Astrocyte (in vitro differentiated cells and primary cell): Measurements from ENCODE around the gene RPUSD4. TPM values are rescaled to one million over a fixed set of nuclear protein-coding genes. Genes with fewer than 3 reads are reported as not detected.

Experiments
- DNase-seq: peaks from one replicate; pipeline ENCODE4 v3.0.0-alpha.2; 2010; ENCODE audit warnings: low read depth
- FAIRE-seq: peaks from 2 replicates; lab custom pipeline; 2011; peaks lifted over from hg19 to GRCh38; lab: Jason Lieb, UNC
- H2AFZ ChIP-seq: 2 replicates; pipeline ENCODE4 v1.6.0; 2012; ENCODE audit warnings: low read depth, low read length, inconsistent platforms
- H3K27ac ChIP-seq: 2 replicates; pipeline ENCODE4 v1.5.1; 2011; ENCODE audit warnings: low read depth, low read length, inconsistent platforms
- H3K27me3 ChIP-seq: 2 replicates; pipeline ENCODE4 v1.6.0; 2011; ENCODE audit warnings: low read length, inconsistent platforms; ENCODE audit not compliant: insufficient read depth
- H3K36me3 ChIP-seq: 2 replicates; pipeline ENCODE4 v1.5.1; 2011; ENCODE audit warnings: low read length, inconsistent platforms; ENCODE audit not compliant: insufficient read depth
- H3K4me1 ChIP-seq: 2 replicates; pipeline ENCODE4 v1.5.1; 2011; ENCODE audit warnings: low read length, inconsistent platforms; ENCODE audit not compliant: insufficient read depth
- H3K4me2 ChIP-seq: 2 replicates; pipeline ENCODE4 v1.6.0; 2012; ENCODE audit warnings: low read length, inconsistent platforms
- H3K4me3 ChIP-seq: 2 replicates; pipeline ENCODE4 v1.5.1; 2011; ENCODE audit warnings: low read depth, mild to moderate bottlenecking, low read length, inconsistent platforms; ENCODE audit not compliant: insufficient read depth
- H3K79me2 ChIP-seq: 2 replicates; pipeline ENCODE4 v1.6.0; 2012; ENCODE audit warnings: mild to moderate bottlenecking, low read length, inconsistent platforms; ENCODE audit not compliant: insufficient read depth
- H3K9ac ChIP-seq: 2 replicates; pipeline ENCODE4 v1.6.0; 2012; ENCODE audit warnings: mild to moderate bottlenecking, low read length, inconsistent platforms
- H3K9me3 ChIP-seq: 2 replicates; pipeline ENCODE4 v1.5.1; 2012; ENCODE audit warnings: low read depth, mild to moderate bottlenecking, low read length, inconsistent platforms; ENCODE audit not compliant: insufficient read depth
- H4K20me1 ChIP-seq: 2 replicates; pipeline ENCODE4 v1.6.0; 2012; ENCODE audit warnings: low read length, inconsistent platforms; ENCODE audit not compliant: insufficient read depth
- H3K27ac Mint-ChIP-seq: one replicate; pipeline ENCODE4 v1.8.0; 2021; ENCODE audit warnings: mild to moderate bottlenecking, mixed read lengths; ENCODE audit not compliant: unreplicated experiment
- H3K27me3 Mint-ChIP-seq: one replicate; pipeline ENCODE4 v1.8.0; 2021; ENCODE audit warnings: low read depth, mixed read lengths; ENCODE audit not compliant: unreplicated experiment
- H3K36me3 Mint-ChIP-seq: one replicate; pipeline ENCODE4 v1.8.0; 2021; ENCODE audit warnings: low read depth, mixed read lengths; ENCODE audit not compliant: unreplicated experiment
- H3K4me1 Mint-ChIP-seq: one replicate; pipeline ENCODE4 v1.8.0; 2021; ENCODE audit warnings: low read depth, mixed read lengths; ENCODE audit not compliant: unreplicated experiment
- H3K4me3 Mint-ChIP-seq: one replicate; pipeline ENCODE4 v1.8.0; 2021; ENCODE audit warnings: mild to moderate bottlenecking, moderate library complexity, mixed read lengths; ENCODE audit not compliant: unreplicated experiment
- H3K9me3 Mint-ChIP-seq: one replicate; pipeline ENCODE4 v1.8.0; 2021; ENCODE audit warnings: mild to moderate bottlenecking, mixed read lengths; ENCODE audit not compliant: unreplicated experiment
- EZH2 ChIP-seq: IDR thresholded peaks from 2 replicates; pipeline ENCODE4 v1.6.1; 2012; ENCODE audit warnings: mild to moderate bottlenecking, low read length, inconsistent platforms; ENCODE audit not compliant: insufficient read depth
- total RNA-seq: library from RNA; stranded (reverse); gene quantifications from 2 replicates; pipeline ENCODE4 v1.2.1, GENCODE V29; 2021
- TF ChIP-seq, protein P1 (sequence below): IDR thresholded peaks from 2 replicates; pipeline ENCODE4 v1.5.1; 2011; ENCODE audit warnings: low read depth, mild to moderate bottlenecking, inconsistent platforms, low read length, moderate library complexity; ENCODE audit not compliant: insufficient read depth

The RPUSD4 gene
- total RNA-seq, 1 donor from 2014 or later = 21.6 TPM

DNA sequence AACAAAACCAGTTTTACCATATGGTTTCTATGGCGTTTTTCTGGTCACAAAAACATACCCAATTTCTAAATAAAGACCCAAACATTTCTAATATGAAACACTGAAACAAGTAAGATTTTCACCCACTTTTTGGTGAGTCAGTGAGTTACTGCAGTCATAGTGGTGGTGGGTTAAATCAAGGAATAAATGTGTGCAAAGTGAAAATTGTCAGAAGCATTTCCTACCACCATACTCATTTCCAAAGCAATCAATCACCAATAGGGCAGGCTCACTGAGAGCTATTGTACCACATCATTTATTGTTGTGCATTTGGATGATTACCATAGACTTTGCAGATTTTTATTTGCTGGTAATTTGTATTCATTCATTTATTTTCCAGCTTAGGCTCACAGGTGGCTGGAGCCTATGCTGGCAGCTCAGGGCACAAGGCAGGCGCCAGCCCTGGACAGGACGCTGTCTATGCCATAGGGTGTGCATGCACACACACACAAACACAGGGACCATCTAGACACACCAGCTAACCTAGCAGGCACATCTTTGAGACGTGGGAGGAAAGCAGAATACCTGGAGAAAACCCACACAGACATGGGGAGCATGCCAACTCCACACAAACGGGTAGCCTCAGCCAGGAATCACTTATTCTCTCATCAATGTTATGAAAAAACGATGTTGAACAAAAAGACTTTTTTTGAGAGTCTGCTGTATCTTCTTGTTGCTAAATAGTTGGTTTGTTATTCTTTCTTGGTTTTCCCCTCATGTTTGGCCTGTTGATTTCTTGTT is 5.3 kb upstream of the RPUSD4 start:
- Histone ChIP-seq H3K9me3 (no peaks in the 10 kb centered on the region), H4K20me1 (peaks cover 81% of the 10 kb centered on the region), H3K27me3 (no peaks in the 10 kb centered on the region), H3K4me1 (peaks cover 8% of the 10 kb centered on the region), H3K9ac (no peak overlapping the region), H3K4me2 (no peak overlapping the region), H3K27ac (no peak overlapping the region), H2AFZ (no peak overlapping the region), H3K79me2 (peaks cover 94% of the 10 kb centered on the region), H3K4me3 (no peak overlapping the region), H3K36me3 (no peaks in the 10 kb centered on the region)
- TF ChIP-seq, protein P1, sequence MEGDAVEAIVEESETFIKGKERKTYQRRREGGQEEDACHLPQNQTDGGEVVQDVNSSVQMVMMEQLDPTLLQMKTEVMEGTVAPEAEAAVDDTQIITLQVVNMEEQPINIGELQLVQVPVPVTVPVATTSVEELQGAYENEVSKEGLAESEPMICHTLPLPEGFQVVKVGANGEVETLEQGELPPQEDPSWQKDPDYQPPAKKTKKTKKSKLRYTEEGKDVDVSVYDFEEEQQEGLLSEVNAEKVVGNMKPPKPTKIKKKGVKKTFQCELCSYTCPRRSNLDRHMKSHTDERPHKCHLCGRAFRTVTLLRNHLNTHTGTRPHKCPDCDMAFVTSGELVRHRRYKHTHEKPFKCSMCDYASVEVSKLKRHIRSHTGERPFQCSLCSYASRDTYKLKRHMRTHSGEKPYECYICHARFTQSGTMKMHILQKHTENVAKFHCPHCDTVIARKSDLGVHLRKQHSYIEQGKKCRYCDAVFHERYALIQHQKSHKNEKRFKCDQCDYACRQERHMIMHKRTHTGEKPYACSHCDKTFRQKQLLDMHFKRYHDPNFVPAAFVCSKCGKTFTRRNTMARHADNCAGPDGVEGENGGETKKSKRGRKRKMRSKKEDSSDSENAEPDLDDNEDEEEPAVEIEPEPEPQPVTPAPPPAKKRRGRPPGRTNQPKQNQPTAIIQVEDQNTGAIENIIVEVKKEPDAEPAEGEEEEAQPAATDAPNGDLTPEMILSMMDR = no peak
- TF ChIP-seq EZH2 = no peak
- FAIRE-seq (no peak), DNase-seq (no peak)
- Mint-ChIP-seq H3K4me1 (peaks cover 8% of the 10 kb centered on the region), H3K27me3 (no peaks in the 10 kb centered on the region), H3K27ac (no peak overlapping the region), H3K4me3 (peak overlapping the region; percentile 14), H3K9me3 (no peaks in the 10 kb centered on the region), H3K36me3 (no peaks in the 10 kb centered on the region)

DNA sequence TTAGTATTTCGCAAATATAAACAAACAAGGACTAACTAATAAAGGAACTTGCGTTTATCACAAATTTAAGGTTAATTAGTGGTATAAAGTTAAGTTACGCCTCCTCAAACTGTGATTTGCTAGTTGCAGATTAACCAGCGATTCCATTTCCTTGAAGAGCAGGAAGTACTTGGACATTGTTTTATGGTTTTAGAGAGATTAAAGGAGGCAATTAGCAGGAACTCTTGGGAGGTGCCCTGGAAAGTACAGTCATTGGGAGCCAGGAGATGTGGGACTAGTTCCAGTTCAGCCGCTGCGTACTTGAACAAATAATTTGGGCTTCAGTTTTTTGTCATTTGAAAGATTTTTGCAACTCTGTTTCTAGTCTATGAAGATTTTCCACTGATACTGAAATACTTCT is 3.4 kb upstream of the RPUSD4 start:
- Histone ChIP-seq H2AFZ (no peak overlapping the region), H4K20me1 (peaks cover 64% of the 10 kb centered on the region), H3K4me3 (no peak overlapping the region), H3K79me2 (peaks cover 88% of the 10 kb centered on the region), H3K4me2 (no peak overlapping the region), H3K27me3 (no peaks in the 10 kb centered on the region), H3K9me3 (no peaks in the 10 kb centered on the region), H3K36me3 (no peaks in the 10 kb centered on the region), H3K27ac (no peak overlapping the region), H3K4me1 (peaks cover 13% of the 10 kb centered on the region), H3K9ac (no peak overlapping the region)
- TF ChIP-seq, protein P1 = no peak
- TF ChIP-seq EZH2 = no peak
- H3K27ac Mint-ChIP-seq = no peak overlapping the region
- H3K4me1 Mint-ChIP-seq = peaks cover 10% of the 10 kb centered on the region
- no peaks in the 10 kb centered on the region for H3K9me3 Mint-ChIP-seq
- no peak for DNase-seq
- H3K27me3 Mint-ChIP-seq = no peaks in the 10 kb centered on the region
- no peak for FAIRE-seq
- H3K36me3 Mint-ChIP-seq = no peaks in the 10 kb centered on the region
- H3K4me3 Mint-ChIP-seq = no peak overlapping the region

DNA sequence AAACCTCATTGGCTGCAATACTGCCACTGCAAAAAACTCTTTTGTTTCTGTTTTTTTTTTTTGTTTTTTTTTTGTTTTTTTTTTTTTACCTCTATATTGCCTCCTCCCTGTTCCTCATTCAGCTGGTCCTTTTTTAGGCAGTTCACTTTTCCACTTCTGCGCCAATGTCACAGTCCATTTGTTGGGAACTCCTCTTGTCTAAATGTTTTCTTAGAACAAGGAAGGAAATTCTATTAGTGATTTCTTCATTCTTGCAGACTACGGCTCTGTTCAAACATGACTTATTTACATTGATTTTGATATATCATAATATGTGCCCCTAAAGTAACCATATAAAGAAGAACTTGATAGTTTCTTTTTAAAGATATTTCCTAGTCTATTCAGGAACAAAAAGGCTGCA is 3.0 kb upstream of the RPUSD4 start:
- no peaks in the 10 kb centered on the region for H3K9me3 ChIP-seq
- no peak overlapping the region for H3K9ac ChIP-seq
- H3K27ac ChIP-seq = no peak overlapping the region
- H3K27ac Mint-ChIP-seq = no peak overlapping the region
- H4K20me1 ChIP-seq = peaks cover 61% of the 10 kb centered on the region
- H3K36me3 ChIP-seq = peaks cover 4% of the 10 kb centered on the region
- H3K4me3 ChIP-seq = no peak overlapping the region
- no peaks in the 10 kb centered on the region for H3K27me3 Mint-ChIP-seq
- peaks cover 13% of the 10 kb centered on the region for H3K4me1 ChIP-seq
- FAIRE-seq = no peak
- no peak overlapping the region for H3K4me3 Mint-ChIP-seq
- peaks cover 10% of the 10 kb centered on the region for H3K4me1 Mint-ChIP-seq
- H3K4me2 ChIP-seq = no peak overlapping the region
- H3K36me3 Mint-ChIP-seq = no peaks in the 10 kb centered on the region
- no peak overlapping the region for H2AFZ ChIP-seq
- H3K79me2 ChIP-seq = peaks cover 86% of the 10 kb centered on the region
- H3K9me3 Mint-ChIP-seq = no peaks in the 10 kb centered on the region
- no peaks in the 10 kb centered on the region for H3K27me3 ChIP-seq
- no peak for TF ChIP-seq EZH2
- TF ChIP-seq, protein P1 = no peak
- DNase-seq = no peak
